GM23248 (cell line): Measurements from ENCODE around the gene AMBRA1.

Experiments
- EZH2 ChIP-seq: fragments of 200-600 bp; sonication (generic); IDR thresholded peaks from 2 replicates; pipeline ENCODE4 v1.6.1; 2018; ENCODE audit warnings: antibody characterized with exemption, mild to moderate bottlenecking; ENCODE audit not compliant: insufficient read depth, poor library complexity, severe bottlenecking
- EZH2phosphoT487 ChIP-seq: fragments of 200-600 bp; sonication (generic); IDR thresholded peaks from 2 replicates; pipeline ENCODE4 v1.6.1; 2018; ENCODE audit warnings: antibody characterized with exemption, moderate library complexity, mild to moderate bottlenecking, low read depth; ENCODE audit not compliant: insufficient read depth

- TF ChIP-seq EZH2 (no peak), EZH2phosphoT487 (no peak)
Measured at GRCh38 chr11:46492532-46492931, 101.3 kb downstream of the AMBRA1 start.
